ENCODE data around the gene SLC7A5.
"Not testable (repeated sequence)": the region's sequence is repeated elsewhere in the genome, so short reads cannot be mapped to it uniquely, and the experiment has no call there.

Gene SLC7A5

GRCh38 chr16:87882436-87883019, 13.2 kb upstream of the SLC7A5 start:
- DNase-seq (ENCODE audit: extremely low spot score), result no peak
- CTCF ChIA-PET, result no interaction called here
- POLR2A ChIA-PET, result no interaction called here
- TF ChIP-seq LEF1 (IDR thresholded peaks at IDR 0.05; ENCODE audit: borderline replicate concordance) (no peak), SP1 (IDR thresholded peaks at IDR 0.05) (no peak), TARDBP (IDR thresholded peaks at IDR 0.05) (no peak), ZNF384 (IDR thresholded peaks at IDR 0.05) (no peak), FOXM1 (IDR thresholded peaks at IDR 0.05; ENCODE audit: borderline replicate concordance) (no peak), FOXK2 (IDR thresholded peaks at IDR 0.05) (no peak), NFRKB (IDR thresholded peaks at IDR 0.05) (no peak), FOXA1 (IDR thresholded peaks at IDR 0.05) (no peak), L3MBTL2 (conservative IDR thresholded peaks at IDR 0.05) (no peak)

DNA sequence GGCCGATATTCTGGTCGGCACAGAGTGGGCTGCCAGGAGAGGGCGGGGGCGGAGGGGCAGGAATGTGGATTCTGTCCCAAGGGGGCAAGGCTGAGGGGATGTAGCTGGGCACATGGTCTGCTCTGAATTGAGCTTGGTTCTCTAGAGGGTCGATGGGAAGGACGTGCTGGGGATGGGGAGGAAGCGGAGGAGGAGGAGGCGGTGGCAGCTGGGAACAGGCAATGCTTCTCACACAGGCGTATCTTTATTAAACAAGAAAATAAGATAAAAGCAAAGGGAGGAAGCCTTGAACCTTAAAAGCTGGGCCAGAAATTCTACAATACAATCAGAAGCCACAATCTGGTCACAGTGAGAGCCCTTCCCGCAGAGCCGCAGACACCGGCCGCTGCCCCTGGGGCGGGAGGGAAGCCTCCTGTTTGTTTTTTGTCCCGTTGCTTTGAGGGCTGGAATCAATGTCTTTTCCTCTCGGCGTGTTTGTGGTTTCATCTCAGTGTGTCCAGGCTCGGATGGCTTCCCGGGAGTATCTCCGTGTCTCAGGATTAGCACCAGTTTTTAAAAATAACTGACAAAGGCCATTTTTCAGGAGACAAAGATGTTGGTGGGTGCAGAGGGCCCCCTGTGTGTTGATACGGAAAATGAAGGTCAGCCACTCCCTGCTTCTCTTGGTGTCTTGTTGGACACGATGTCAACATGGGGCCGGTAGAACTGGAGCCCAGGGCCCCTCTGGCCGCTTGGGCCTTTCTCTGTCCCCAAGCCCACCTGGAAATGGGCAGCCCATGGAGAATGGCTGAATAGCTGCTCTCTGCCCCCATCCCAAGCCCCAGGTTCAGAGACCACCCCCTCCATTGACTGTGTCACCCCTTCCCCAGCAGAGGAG, 12.3 kb upstream of the SLC7A5 start:
- no peak for DNase-seq (ENCODE audit: extremely low spot score)
- TF ChIP-seq CTBP1 (IDR thresholded peaks at IDR 0.05; ENCODE audit: borderline replicate concordance) (no peak), L3MBTL2 (conservative IDR thresholded peaks at IDR 0.05) (no peak), SUZ12 (IDR thresholded peaks at IDR 0.05) (no peak), ELF4 (IDR thresholded peaks at IDR 0.05) (no peak), LEF1 (IDR thresholded peaks at IDR 0.05; ENCODE audit: borderline replicate concordance) (no peak), FOXK2 (IDR thresholded peaks at IDR 0.05) (no peak), BHLHE40 (IDR thresholded peaks at IDR 0.05; ENCODE audit: borderline replicate concordance) (no peak), NFRKB (IDR thresholded peaks at IDR 0.05) (no peak), SP1 (IDR thresholded peaks at IDR 0.05) (no peak), TARDBP (IDR thresholded peaks at IDR 0.05) (no peak), FOXA1 (IDR thresholded peaks at IDR 0.05) (no peak), PKNOX1 (IDR thresholded peaks at IDR 0.05) (no peak), ZNF384 (IDR thresholded peaks at IDR 0.05) (no peak), ARNT (IDR thresholded peaks at IDR 0.05) (no peak), HDGF (IDR thresholded peaks at IDR 0.05; ENCODE audit: borderline replicate concordance) (no peak), FOXM1 (IDR thresholded peaks at IDR 0.05; ENCODE audit: borderline replicate concordance) (no peak)
- POLR2A ChIA-PET, result no interaction called here
- CTCF ChIA-PET, result no interaction called here

GRCh38 chr16:87880117-87880696, 10.9 kb upstream of the SLC7A5 start:
- CTCF ChIA-PET, result no interaction called here
- POLR2A ChIA-PET, result no interaction called here
- no peak for TF ChIP-seq ZNF384 (IDR thresholded peaks at IDR 0.05)
- TF ChIP-seq NFRKB (IDR thresholded peaks at IDR 0.05), result no peak
- no peak for TF ChIP-seq TARDBP (IDR thresholded peaks at IDR 0.05)
- TF ChIP-seq ARNT (IDR thresholded peaks at IDR 0.05), result no peak
- TF ChIP-seq LEF1 (IDR thresholded peaks at IDR 0.05; ENCODE audit: borderline replicate concordance), result no peak
- TF ChIP-seq SP1 (IDR thresholded peaks at IDR 0.05), result no peak
- no peak for TF ChIP-seq FOXK2 (IDR thresholded peaks at IDR 0.05)
- no peak for TF ChIP-seq CTBP1 (IDR thresholded peaks at IDR 0.05; ENCODE audit: borderline replicate concordance)
- no peak for TF ChIP-seq FOXM1 (IDR thresholded peaks at IDR 0.05; ENCODE audit: borderline replicate concordance)
- no peak for TF ChIP-seq SUZ12 (IDR thresholded peaks at IDR 0.05)
- no peak for TF ChIP-seq BHLHE40 (IDR thresholded peaks at IDR 0.05; ENCODE audit: borderline replicate concordance)
- DNase-seq (ENCODE audit: extremely low spot score), result no peak

- POLR2A ChIA-PET; CTCF ChIA-PET; DNase-seq (ENCODE audit: extremely low spot score): not testable (repeated sequence)
Observed at GRCh38 chr16:87879411-87880013, 10.2 kb upstream of the SLC7A5 start.

DNA sequence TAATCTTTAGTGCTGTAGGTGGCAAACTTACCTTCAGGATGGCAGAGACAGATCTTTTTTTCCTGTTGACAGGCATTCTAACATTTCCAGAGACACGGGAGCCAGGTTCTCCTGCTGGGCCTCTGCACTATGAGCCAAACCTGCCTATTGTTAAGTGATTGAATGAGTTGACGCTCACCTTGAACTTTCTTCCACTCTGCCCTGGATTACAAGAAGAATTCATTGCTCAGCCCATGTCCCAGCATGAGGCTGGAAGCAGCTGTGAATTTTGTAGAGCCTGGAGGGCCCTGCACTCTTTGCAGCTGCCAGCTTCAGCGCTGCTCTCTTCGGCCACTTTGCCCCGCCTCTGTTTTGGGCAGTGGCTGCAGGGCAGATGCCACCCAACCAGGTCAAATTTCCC, 9.4 kb upstream of the SLC7A5 start:
- ChIA-PET POLR2A (no interaction called here), CTCF (no interaction called here)
- no peak for DNase-seq (ENCODE audit: extremely low spot score)
- no peak for TF ChIP-seq ZNF384 (IDR thresholded peaks at IDR 0.05)
- TF ChIP-seq HDGF (IDR thresholded peaks at IDR 0.05; ENCODE audit: borderline replicate concordance), result no peak
- TF ChIP-seq TARDBP (IDR thresholded peaks at IDR 0.05), result no peak
- TF ChIP-seq SP1 (IDR thresholded peaks at IDR 0.05), result no peak
- TF ChIP-seq BHLHE40 (IDR thresholded peaks at IDR 0.05; ENCODE audit: borderline replicate concordance), result no peak
- TF ChIP-seq PKNOX1 (IDR thresholded peaks at IDR 0.05), result no peak
- TF ChIP-seq ARNT (IDR thresholded peaks at IDR 0.05), result no peak
- TF ChIP-seq FOXM1 (IDR thresholded peaks at IDR 0.05; ENCODE audit: borderline replicate concordance), result no peak
- TF ChIP-seq CTBP1 (IDR thresholded peaks at IDR 0.05; ENCODE audit: borderline replicate concordance), result no peak
- no peak for TF ChIP-seq FOXK2 (IDR thresholded peaks at IDR 0.05)
- no peak for TF ChIP-seq LEF1 (IDR thresholded peaks at IDR 0.05; ENCODE audit: borderline replicate concordance)

DNA sequence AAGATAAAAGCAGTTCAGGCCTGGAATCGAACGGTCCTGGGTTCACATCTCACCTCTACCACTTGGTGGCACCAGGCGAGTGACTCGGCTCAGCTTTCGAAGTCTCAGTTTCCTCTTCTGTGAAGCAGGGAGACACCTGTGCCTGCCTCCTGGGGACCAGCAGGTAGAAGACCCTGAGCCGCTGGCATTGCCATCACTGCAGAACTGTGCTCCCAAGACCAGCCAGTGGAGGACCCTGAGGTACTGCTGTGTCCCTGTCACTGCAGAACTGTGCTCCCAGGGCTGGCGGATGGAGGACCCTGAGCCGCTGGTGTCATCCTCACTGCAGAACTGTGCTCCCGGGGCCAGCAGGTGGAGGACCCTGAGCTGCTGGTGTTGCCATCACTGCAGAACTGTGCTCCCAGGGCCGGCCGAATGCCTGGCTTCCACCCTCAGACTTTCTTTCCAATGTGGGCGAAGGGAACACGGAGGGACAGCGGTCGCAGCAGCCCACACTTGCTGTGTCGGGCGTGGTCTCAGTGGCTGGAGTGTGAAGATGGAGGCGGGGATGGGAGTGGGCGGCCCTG, 8.7 kb upstream of the SLC7A5 start:
- CTCF ChIA-PET, result no interaction called here
- POLR2A ChIA-PET, result no interaction called here
- TF ChIP-seq CTBP1 (IDR thresholded peaks at IDR 0.05; ENCODE audit: borderline replicate concordance) (no peak), ARNT (IDR thresholded peaks at IDR 0.05) (no peak), SUZ12 (IDR thresholded peaks at IDR 0.05) (no peak), ELF4 (IDR thresholded peaks at IDR 0.05) (no peak), HDGF (IDR thresholded peaks at IDR 0.05; ENCODE audit: borderline replicate concordance) (no peak), NFRKB (IDR thresholded peaks at IDR 0.05) (no peak), TARDBP (IDR thresholded peaks at IDR 0.05) (no peak), FOXA1 (IDR thresholded peaks at IDR 0.05) (no peak), FOXM1 (IDR thresholded peaks at IDR 0.05; ENCODE audit: borderline replicate concordance) (no peak), BHLHE40 (IDR thresholded peaks at IDR 0.05; ENCODE audit: borderline replicate concordance) (no peak), LEF1 (IDR thresholded peaks at IDR 0.05; ENCODE audit: borderline replicate concordance) (no peak), SP1 (IDR thresholded peaks at IDR 0.05) (no peak), PKNOX1 (IDR thresholded peaks at IDR 0.05) (no peak), FOXK2 (IDR thresholded peaks at IDR 0.05) (no peak), ZNF384 (IDR thresholded peaks at IDR 0.05) (no peak), L3MBTL2 (conservative IDR thresholded peaks at IDR 0.05) (no peak)
- DNase-seq (ENCODE audit: extremely low spot score), result no peak

All from HEK293T (cell line).